NCI-H1105 treated with DMSO at 0.1 percent for 48 hours (cell line): ENCODE results near the gene KCNQ4.

ENCODE experiments used
- DNase-seq: peaks from one replicate; lab custom pipeline; 2025; lab: John Stamatoyannopoulos, UW

Gene KCNQ4

DNA sequence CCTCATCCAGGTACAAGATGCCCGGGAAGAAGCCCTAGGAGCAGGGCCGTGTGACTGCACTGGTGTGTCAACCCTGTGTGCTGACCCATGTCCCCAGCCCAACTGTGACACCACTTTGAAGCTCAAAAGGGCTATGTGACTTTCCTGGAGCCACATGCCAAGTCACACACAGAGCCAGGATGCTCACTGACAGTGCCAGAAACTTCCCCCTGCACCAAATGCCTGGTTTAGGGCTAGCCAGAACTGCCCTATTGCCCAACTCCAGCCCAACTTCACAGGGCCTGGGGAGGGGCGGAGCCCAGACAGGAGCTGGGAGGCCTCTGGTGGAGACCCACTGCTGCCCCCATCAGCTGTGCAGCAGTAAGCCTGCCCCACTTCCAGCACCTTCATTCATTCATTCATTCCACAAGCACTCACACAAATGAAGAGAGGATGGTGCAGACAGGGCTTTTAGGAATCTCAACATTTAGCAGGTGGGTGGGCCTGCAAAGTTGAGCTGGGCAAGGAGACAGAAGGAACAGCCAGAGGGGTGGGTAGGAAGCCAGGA lies 36.7 kb downstream of the KCNQ4 start:
- no peak for DNase-seq

DNA sequence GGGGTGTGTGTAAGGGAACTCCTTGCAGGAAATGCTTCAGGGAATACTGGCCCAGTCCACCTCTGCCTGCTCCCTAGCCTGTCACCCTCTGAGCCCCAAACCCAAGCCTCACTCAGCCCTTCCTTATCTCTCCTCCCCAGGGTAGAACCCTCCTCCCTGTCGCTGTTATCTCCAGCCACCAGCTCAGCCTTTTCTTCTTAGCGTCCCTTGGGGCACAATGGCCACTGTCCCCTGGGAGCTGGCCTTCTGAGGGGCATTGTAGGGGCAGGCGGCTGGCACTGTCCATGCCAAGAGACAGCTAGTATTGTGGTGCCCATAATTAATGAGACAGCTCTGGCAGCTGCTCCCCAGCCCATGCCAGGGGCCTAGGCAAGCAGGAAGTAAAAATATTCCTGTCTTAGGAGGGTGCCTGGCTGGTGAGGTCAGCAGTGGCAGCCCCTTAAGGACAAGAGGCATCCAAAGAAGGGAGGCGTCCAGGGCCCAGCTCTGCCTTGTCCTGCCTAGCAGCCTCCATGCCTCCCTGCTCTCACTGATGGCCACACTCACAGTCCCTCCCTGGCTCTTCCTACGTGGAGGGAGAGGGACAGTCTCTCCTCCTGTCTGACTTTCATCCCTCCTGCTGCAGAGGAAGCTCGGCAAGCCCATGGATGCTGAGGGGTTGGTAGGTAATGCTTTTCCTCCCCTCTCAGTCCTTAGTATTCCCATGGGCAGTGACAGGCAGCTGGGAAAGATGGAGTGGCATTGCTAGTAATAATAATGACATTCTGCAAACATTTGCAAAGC lies 37.5 kb downstream of the KCNQ4 start:
- no peak for DNase-seq

DNA sequence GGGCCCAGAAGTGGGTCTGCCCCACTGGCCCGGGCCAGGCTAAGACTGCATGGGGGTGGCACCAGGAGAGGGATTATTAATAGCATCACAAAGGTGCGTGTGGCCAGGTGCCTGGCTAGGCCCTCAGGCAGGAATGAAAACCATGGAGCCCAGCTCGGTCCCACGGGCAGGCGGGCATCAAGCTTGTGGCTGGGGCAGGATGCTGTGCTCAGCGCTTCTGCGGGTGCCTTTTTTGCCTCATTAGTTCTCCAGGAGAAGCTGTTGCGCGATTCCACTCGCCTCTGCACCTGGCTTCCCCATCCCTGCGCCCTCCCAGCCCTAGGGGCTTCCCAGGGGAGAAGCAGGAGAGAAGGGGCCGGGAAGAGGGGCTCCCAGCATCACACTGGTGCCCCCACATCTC lies 39.3 kb downstream of the KCNQ4 start:
- DNase-seq = no peak

DNA sequence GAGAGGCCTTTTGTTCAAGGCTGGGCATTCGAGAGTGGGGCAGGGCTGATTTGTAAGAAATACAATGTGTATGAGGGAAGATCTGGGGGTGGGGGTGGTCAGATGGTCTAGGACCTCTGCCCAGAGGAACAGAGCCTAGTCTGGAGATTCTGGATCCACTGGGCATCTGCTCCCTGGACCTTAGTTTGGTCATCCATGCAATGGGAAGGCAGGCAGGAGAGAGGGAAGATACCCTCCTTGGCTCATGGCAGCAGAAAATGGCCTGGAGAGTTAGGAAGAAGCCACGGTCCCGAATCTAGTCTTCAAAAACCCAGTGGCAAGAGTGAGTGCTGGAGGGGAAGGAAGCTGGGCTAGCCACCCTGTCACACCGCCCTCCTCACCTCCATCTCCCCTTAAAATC lies 39.8 kb downstream of the KCNQ4 start:
- no peak for DNase-seq

DNA sequence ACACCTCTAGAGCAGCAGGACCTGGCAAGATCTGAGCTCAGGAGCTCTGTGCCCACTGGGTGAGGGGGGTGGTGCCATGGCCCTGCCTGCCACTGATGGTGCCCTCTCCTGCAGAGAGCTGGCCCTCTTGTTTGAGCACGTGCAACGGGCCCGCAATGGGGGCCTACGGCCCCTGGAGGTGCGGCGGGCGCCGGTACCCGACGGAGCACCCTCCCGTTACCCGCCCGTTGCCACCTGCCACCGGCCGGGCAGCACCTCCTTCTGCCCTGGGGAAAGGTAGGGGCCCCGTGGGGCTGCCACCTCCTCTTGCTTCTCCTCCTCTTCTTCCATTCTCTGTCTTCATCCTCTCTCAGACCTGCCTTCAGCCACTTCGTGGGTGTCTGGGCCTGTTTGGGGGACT lies 40.4 kb downstream of the KCNQ4 start:
- DNase-seq = no peak

DNA sequence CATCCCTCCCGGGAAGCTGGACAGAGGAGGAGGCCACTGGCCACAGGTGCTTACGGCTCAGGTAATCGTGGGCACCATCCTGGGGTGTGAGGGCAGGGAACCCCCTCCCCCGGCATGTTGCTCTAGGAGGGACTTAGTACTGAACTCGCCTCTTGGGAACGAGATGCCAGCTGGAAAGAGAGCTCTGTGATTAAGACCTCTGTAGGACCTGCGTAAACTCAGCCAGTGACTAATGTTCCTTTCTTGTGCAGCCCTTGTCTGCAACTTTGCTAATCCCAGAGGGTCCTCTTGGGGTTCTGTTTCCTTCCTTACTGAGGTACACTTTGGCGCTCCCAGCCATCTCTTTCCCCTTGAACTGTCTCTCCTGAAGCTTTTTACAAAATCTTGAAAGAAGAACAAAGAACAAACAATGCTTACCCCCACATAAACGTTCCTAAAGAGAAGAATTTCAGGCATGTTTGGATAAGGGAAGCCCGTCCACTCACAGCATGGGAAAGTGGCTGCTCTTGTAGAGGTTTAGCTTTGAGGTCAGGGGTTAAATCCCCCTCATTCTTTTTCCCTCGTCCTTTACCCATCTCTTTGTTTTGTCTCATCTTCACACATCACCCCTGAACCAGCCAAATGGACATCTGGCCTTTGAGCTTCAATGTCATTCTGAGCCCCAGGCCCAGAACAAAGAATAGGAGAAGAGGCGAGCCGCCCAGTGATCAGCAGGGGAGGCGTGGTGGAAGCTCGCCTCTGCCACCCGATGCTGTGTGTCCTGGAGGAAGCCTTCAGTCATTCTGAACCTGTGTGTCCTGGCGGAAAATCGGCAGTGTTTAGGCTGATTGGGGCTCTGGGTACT lies 41.2 kb downstream of the KCNQ4 start:
- DNase-seq = no peak

DNA sequence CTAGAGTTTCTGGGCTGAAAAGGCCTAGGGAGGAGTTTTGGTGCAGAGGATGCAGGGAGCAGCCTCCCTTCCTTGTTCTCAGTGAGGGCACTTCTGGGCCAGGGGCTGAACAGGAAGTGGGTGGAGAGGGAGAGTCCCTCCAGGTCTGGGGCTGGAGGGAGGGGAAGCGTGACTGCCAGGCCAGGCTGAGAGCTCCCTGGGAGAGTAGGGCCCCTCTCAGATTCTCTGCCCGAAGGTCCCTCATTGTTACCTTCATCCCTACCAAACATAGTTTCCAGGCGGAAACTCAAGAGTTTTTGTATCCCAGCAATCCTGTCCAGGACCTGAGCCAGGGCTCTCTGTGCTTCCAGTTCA lies 41.8 kb downstream of the KCNQ4 start:
- DNase-seq = no peak

DNA sequence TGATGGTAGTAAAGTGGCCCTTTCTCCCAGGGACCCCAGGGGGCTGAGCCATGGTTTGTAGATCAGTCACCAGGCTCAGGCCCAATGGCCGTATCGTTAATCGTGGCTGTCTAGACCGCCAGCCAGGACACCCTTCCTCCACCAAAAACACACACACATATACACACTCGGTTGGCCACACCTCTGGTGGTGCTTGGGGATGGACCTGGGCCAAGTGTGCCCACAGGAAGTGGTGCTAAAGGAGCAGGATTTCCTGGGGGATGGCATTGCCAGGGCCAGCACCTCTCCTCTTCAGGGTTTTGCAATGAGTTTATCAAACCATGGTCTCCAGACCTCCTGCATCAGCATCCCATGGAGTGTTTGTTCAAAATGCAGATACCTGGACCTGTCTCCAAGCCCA lies 42.4 kb downstream of the KCNQ4 start:
- no peak for DNase-seq

DNA sequence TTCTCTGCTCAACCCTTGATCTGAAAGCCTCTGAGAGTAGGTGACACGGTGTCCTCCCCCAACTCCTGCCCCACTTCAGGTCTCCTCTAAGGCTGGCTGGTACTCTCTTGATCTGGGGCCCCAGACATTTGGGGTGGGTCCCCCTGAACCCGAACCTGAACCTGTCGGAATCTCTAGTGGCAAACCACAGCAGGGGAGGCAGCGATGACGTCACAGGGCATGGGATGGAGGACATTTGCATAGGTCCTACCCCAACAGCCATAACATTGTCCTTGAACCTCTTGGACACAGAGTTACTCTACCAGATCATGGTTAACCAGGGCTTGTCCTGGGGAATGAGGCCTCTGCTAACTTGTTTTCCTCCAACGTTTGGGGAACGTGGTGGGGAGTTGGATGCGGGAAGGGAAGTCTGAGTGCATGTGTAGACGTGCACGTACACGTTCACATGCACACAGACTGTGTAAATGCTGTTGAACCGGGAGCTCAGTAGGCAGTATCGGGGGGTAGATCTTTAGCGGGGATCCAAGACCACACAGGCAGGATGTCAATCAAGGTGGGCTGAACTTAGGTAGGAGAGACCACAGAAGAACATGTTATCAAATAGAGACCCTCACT lies 46.2 kb downstream of the KCNQ4 start:
- DNase-seq = no peak

DNA sequence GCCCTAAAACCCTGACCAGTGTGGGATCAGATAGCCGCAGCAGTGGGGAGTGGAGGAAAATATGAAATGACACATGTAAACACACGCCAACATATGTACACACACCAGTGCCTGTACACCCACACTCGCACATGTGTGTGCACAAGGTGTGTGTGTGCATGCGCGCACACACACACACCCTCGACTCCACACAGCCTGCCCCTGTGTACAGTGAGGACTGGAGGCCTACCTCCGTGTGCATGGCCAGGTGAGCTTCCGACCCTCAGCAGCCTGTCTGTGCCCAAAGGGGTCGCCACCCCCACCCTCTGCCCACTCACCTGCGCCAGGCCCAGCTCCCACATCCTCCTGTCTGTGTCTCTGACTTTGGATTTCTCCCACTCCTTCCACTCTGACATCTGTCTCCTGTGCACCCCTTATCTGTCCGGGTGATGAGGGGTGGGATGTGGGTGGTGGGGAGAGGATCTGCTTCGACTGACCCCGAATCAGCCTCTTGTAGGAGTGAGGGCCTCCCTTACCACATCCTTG lies 46.9 kb downstream of the KCNQ4 start:
- DNase-seq = no peak

DNA sequence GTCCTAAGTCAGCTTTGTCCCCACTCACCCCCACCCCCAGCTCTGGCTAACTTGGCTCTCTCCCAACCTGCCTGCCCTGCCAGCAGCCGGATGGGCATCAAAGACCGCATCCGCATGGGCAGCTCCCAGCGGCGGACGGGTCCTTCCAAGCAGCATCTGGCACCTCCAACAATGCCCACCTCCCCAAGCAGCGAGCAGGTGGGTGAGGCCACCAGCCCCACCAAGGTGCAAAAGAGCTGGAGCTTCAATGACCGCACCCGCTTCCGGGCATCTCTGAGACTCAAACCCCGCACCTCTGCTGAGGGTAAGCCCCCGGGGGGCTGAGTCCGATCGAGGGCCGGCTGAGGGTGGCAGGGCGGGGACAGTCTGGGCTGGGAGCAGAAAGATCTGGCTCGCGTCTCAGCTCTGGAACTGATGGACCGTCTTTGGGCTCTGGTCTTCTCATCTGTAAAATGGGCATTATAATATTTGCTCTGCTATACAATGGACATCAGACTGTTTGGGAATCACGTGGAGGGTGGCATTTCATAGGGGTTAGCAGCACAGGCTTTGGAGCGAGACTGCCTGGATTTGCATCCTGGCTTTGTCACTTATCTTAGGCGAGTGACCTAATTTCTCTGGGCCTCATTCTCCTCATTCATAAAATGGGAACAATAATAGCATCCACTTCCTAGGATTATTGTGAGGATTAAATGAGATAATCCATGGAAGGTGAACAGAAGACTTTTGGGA lies 47.6 kb downstream of the KCNQ4 start:
- DNase-seq = no peak

DNA sequence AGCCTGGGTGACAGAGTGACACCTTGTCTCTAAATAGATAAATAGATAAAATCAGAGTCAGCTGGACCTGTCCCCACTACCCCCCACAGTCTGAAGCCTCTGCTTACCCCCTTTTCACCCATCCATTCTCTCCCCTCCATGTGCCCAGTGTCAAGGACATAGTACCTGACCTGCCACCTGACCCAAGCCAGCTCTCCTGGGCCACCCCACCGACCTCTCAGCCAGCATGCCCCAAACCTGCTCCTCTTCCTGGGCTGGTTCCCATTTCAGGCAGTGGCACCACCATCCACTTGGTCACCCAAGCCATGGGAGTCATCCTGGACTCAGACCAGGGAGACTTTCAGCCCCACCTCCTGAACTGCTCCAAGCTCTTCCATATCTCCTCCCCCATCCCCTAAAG lies 50.4 kb downstream of the KCNQ4 start:
- DNase-seq = no peak

DNA sequence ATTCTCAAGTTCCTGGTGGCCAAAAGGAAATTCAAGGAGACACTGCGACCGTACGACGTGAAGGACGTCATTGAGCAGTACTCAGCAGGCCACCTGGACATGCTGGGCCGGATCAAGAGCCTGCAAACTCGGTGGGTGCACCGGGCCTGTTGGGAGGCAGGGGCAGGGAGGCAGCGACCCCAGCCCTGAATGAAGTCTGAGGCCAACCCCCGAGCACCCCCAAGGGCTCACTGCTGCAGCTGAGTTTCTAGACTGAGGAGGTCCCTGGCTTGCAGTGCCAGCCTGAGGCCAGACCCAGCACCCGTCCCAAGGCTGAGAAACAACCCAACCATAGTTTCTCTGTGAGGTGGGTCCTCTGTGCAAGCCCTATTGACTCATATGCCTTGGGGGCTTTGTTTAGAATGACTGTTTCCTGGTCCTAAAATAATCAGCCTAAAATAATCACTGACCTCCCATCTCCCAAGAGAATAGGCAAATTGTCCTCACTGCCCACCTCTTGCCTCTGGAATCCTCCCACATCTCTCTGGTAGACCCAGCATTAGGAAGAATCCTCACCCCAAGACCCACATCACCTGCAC lies 51.5 kb downstream of the KCNQ4 start:
- DNase-seq = no peak

DNA sequence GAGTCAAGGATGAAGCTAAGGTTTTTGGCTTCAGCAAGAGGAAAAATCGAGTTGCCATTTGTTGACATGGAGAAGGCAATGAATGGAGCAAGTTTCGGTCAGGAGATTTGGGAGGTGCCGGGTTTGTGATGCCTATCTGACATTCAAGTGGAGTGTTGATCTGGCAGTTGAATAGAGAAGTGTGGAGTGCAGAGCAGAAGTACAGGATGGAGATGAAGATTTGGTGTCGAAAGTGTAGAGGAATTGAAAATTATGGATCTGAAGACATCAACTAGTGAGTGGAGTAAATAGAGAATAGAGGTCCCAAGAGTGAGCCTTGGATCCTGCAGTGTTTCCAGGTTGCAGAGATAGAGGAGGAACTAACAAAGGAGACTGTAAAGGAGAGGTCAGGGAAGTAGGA lies 52.7 kb downstream of the KCNQ4 start:
- DNase-seq = no peak

DNA sequence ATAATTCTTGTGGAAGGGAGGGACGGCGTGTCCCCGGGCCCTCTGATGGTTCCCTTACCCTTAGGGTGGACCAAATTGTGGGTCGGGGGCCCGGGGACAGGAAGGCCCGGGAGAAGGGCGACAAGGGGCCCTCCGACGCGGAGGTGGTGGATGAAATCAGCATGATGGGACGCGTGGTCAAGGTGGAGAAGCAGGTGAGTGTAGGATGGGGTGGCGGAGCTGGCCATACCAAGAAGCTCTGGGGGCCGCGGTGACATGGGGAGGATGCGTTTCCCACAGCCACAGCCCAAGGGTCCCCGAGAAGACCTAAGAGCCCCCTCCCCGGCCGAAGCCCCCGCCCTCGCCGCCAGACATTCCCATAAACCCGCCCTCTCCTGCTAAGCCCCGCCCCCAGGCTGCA lies 54.0 kb downstream of the KCNQ4 start:
- DNase-seq = no peak

DNA sequence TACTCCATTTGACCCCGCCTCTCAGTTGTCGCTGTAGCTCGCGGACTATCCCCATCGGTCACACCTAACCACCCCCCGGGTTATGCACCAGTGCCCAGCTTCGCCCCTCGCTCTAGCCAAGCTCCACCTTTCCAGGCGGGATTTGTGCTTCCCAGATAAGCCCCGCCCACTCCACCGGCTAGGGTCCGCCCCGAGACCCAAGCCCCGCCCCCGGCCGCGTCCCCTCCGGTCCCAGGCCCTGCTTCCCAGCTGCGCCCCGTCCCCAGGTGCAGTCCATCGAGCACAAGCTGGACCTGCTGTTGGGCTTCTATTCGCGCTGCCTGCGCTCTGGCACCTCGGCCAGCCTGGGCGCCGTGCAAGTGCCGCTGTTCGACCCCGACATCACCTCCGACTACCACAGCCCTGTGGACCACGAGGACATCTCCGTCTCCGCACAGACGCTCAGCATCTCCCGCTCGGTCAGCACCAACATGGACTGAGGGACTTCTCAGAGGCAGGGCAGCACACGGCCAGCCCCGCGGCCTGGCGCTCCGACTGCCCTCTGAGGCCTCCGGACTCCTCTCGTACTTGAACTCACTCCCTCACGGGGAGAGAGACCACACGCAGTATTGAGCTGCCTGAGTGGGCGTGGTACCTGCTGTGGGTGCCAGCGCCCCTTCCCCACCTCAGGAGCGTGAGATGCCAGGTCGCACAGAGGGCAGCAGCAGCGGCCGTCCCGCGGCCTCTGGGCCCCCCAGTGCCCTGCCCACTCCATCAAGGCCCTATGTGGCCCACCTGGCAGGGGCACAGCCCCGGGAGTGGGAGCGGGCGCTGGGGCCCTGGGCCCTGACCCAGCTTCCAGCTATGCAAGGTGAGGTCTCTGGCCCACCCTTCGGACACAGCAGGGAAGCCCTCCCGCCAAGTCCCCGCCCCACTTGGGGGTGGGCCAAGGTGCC lies 54.7 kb downstream of the KCNQ4 start:
- no peak for DNase-seq

DNA sequence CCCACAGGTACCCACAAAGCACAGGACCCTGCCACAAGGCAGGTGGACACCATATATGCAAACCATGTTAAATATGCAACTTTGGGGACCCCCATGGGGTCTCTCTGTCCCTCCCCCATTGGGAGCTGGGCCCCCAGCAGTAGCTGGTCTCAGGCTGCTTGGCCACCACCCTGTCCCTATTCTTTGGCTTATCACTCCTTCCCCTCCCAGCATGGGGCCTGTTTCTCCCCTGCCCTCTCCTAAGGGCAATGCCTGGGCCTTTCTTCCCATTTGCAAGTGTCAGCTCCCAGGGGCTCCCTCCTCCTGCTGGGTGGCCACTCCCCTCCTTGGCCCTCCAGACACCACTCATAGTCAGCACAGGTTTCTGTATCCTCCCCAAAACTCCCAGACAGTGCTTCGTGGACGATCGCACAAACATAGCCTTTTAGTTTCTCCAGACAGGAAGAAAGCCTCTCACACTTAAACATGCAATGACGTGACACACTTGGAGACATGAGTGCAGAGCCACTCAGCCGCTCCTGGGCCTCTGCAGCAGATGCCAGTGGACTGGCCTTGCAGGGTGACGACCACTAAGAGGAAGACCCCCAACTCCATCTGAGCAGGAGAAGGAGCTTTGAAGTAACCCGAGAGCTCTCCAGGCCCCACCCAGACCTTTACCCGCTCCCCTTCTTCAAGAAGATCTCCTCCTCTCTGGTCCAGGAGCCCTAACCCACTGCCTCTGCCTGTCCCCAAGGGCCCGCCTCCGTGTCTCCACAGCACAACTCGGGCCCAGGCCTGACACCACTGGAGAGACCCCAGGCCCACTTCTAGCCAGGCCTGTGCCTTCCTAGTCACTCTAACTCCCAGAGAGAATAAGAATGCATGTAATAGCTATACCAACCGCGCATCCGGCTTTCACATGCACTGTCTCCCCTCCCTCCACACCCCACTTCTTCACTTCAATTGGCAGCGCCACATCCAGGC lies 55.7 kb downstream of the KCNQ4 start:
- DNase-seq = no peak

DNA sequence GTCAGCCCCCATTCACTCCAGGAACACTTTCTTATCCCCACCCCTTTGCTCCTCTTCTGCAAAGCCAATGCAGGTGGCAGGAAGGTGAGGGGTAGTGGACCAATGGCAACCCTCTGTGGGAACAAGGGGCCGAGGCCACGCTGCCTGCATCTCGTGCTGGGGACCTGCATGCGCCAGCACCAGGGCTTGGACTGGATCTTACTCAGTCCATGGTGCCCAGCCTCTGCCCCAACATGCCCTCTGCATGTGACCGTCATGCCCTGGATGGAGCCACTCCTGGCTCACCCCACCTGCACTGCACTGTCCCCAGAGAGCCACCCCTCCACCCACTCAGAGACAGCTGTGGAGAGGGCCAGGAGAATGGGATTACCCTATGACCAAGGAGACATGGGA lies 56.4 kb downstream of the KCNQ4 start:
- no peak for DNase-seq
